ENCODE data around the gene ITPRIPL2. TPM values are rescaled to one million over a fixed set of nuclear protein-coding genes. Genes with fewer than 3 reads are reported as not detected.

ITPRIPL2 gene
- total and polyA plus RNA-seq, 11 donors, result 3.1 to 43.2 (median 14.1) TPM

GRCh38 chr16:19123535-19124178 is 9.9 kb downstream of the ITPRIPL2 start:
- peaks cover 0 to 41% (median 11%) of the 10 kb centered on the region in 12 donors for H3K4me1 ChIP-seq
- intact Hi-C loops (cut with DNase I), result no loop called here
- TF ChIP-seq POLR2A (IDR thresholded peaks at IDR 0.05) (no peak), CTCF (IDR thresholded peaks at IDR 0.05) (no peak)
- 79 to 89% (median 85%) methylated on average over 6 of the region's 6 CpGs for WGBS, 4 donors
- no peak overlapping the region for H3K4me3 ChIP-seq
- ATAC-seq (no peak), DNase-seq (peak in 1 of 5 donors; percentile 56)
- no peak overlapping the region for H3K27ac ChIP-seq
- H3K9me3 ChIP-seq, result peaks cover 0 to 10% (median 0%) of the 10 kb centered on the region in 12 donors
- peaks cover 0 to 33% (median 18%) of the 10 kb centered on the region in 9 donors for H3K36me3 ChIP-seq
- no peaks in the 10 kb centered on the region for H3K27me3 ChIP-seq

GRCh38 chr16:19126300-19126699 is 12.5 kb downstream of the ITPRIPL2 start:
- no peak for ATAC-seq
- Histone ChIP-seq H3K4me3 (no peak overlapping the region), H3K9me3 (peaks cover 0 to 10% (median 0%) of the 10 kb centered on the region in 12 donors), H3K4me1 (peaks cover 0 to 47% (median 17%) of the 10 kb centered on the region in 12 donors), H3K36me3 (peaks cover 0 to 18% (median 5%) of the 10 kb centered on the region in 9 donors), H3K27ac (no peak overlapping the region), H3K27me3 (no peaks in the 10 kb centered on the region)
- no peak for DNase-seq
- TF ChIP-seq CTCF (IDR thresholded peaks at IDR 0.05), result no peak
- no peak for TF ChIP-seq POLR2A (IDR thresholded peaks at IDR 0.05)
- intact Hi-C loops (cut with DNase I), result no loop called here

GRCh38 chr16:19127205-19127604 is 13.4 kb downstream of the ITPRIPL2 start:
- no peak for TF ChIP-seq POLR2A (IDR thresholded peaks at IDR 0.05)
- Histone ChIP-seq H3K27ac (peak overlapping the region in 1 of 12 donors; percentile 33), H3K36me3 (peaks cover 0 to 9% (median 0%) of the 10 kb centered on the region in 9 donors), H3K4me1 (peaks cover 0 to 56% (median 27%) of the 10 kb centered on the region in 12 donors), H3K4me3 (no peak overlapping the region), H3K27me3 (no peaks in the 10 kb centered on the region), H3K9me3 (peaks cover 0 to 10% (median 0%) of the 10 kb centered on the region in 12 donors)
- ATAC-seq (no peak), DNase-seq (no peak)
- 50 to 75% (median 57%) methylated on average over 3 of the region's 3 CpGs for WGBS, 4 donors
- intact Hi-C loops (cut with DNase I), result no loop called here

GRCh38 chr16:19127674-19128131 is 13.9 kb downstream of the ITPRIPL2 start:
- no peak for TF ChIP-seq CTCF (IDR thresholded peaks at IDR 0.05)
- TF ChIP-seq POLR2A (IDR thresholded peaks at IDR 0.05), result no peak
- H3K4me1 ChIP-seq, result peaks cover 0 to 61% (median 29%) of the 10 kb centered on the region in 12 donors
- peaks cover 0 to 6% (median 0%) of the 10 kb centered on the region in 9 donors for H3K36me3 ChIP-seq
- intact Hi-C loops (cut with DNase I), result no loop called here
- no peak for ATAC-seq
- peaks cover 0 to 10% (median 0%) of the 10 kb centered on the region in 12 donors for H3K9me3 ChIP-seq
- 65 to 75% (median 72%) methylated on average over 3 of the region's 3 CpGs for WGBS, 4 donors
- DNase-seq, result no peak
- no peak overlapping the region for H3K4me3 ChIP-seq
- H3K27ac ChIP-seq, result peak overlapping the region in 1 of 12 donors; percentile 42
- no peaks in the 10 kb centered on the region for H3K27me3 ChIP-seq
